KMS-11 (cell line): ENCODE results near the gene FAT1.

Experiments
- H2AFZ ChIP-seq: fragments of 200-600 bp; sonication (generic); 2 replicates; pipeline ENCODE4 v1.6.1; 2016; ENCODE audit warnings: antibody characterized with exemption, mixed run types, low read depth
- H3K27ac ChIP-seq: fragments of 200-600 bp; sonication (generic); 2 replicates; pipeline ENCODE4 v1.6.1; 2016; ENCODE audit warnings: mild to moderate bottlenecking, mixed run types
- H3K27me3 ChIP-seq: fragments of 200-600 bp; sonication (generic); 2 replicates; pipeline ENCODE4 v1.6.1; 2017; ENCODE audit warnings: mild to moderate bottlenecking, low read depth, mixed run types, moderate library complexity; ENCODE audit not compliant: insufficient read depth
- H3K36me3 ChIP-seq: fragments of 200-600 bp; sonication (generic); 2 replicates; pipeline ENCODE4 v1.6.1; 2017; ENCODE audit warnings: mild to moderate bottlenecking, mixed run types; ENCODE audit not compliant: insufficient read depth
- H3K4me1 ChIP-seq: fragments of 200-600 bp; sonication (generic); 2 replicates; pipeline ENCODE4 v1.6.1; 2016; ENCODE audit warnings: mild to moderate bottlenecking, low read depth, mixed run types; ENCODE audit not compliant: poor library complexity, severe bottlenecking
- H3K4me2 ChIP-seq: fragments of 200-600 bp; sonication (generic); 2 replicates; pipeline ENCODE4 v1.7.0; 2016; ENCODE audit warnings: mild to moderate bottlenecking, mixed run types
- H3K4me3 ChIP-seq: fragments of 200-600 bp; sonication (generic); IDR thresholded peaks from 2 replicates; pipeline ENCODE4 v1.6.1; 2017; ENCODE audit warnings: low read depth, low read length, mixed read lengths; ENCODE audit not compliant: insufficient read depth
- H3K79me2 ChIP-seq: fragments of 200-600 bp; sonication (generic); 2 replicates; pipeline ENCODE4 v1.6.1; 2016; ENCODE audit warnings: low read depth, mixed run types; ENCODE audit not compliant: insufficient read depth
- H3K9ac ChIP-seq: fragments of 200-600 bp; sonication (generic); 2 replicates; pipeline ENCODE4 v1.6.1; 2016; ENCODE audit warnings: mild to moderate bottlenecking, mixed run types
- H4K20me1 ChIP-seq: fragments of 200-600 bp; sonication (generic); 2 replicates; pipeline ENCODE4 v1.6.1; 2016; ENCODE audit warnings: mild to moderate bottlenecking, mixed run types; ENCODE audit not compliant: insufficient read depth
- CTCF ChIP-seq: fragments of 200-600 bp; sonication (generic); conservative IDR thresholded peaks from 2 replicates; pipeline ENCODE4 v1.6.1; 2017; ENCODE audit warnings: low read depth, mild to moderate bottlenecking, antibody characterized with exemption, low read length, moderate library complexity, mixed read lengths

The FAT1 gene

GRCh38 chr4:186693159-186693815 is 30.4 kb downstream of the FAT1 start:
- no peak overlapping the region for H3K27ac ChIP-seq
- H3K9ac ChIP-seq: no peak overlapping the region
- H4K20me1 ChIP-seq: no peaks in the 10 kb centered on the region
- H3K79me2 ChIP-seq: no peaks in the 10 kb centered on the region
- no peaks in the 10 kb centered on the region for H3K36me3 ChIP-seq
- no peak for TF ChIP-seq CTCF
- no peak overlapping the region for H2AFZ ChIP-seq
- H3K4me3 ChIP-seq: no peak overlapping the region
- no peaks in the 10 kb centered on the region for H3K4me1 ChIP-seq
- no peak overlapping the region for H3K4me2 ChIP-seq
- no peaks in the 10 kb centered on the region for H3K27me3 ChIP-seq

DNA sequence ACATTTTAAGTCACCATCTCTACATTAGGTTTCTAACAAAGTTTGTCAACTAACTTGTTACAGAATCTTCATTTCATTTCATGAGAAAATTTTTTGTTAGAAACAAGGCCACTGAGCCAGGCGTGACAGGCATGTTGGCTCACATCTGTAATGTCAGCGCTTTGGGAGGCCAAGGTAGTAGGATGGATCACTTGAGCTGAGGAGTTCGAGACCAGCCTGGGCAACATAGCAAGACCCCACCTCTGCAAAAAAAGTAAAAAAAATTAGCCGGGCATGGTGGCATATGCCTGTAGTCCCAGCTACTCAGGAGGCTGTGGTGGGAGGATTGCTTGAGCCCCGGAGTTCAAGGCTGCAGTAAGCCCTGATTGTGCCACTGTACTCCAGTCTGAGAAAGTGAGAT is 32.3 kb downstream of the FAT1 start:
- Histone ChIP-seq H3K4me1 (no peaks in the 10 kb centered on the region), H2AFZ (no peak overlapping the region), H3K27ac (no peak overlapping the region), H4K20me1 (no peaks in the 10 kb centered on the region), H3K36me3 (no peaks in the 10 kb centered on the region), H3K9ac (no peak overlapping the region), H3K79me2 (no peaks in the 10 kb centered on the region), H3K4me3 (no peak overlapping the region), H3K27me3 (no peaks in the 10 kb centered on the region), H3K4me2 (no peak overlapping the region)
- TF ChIP-seq CTCF: no peak

DNA sequence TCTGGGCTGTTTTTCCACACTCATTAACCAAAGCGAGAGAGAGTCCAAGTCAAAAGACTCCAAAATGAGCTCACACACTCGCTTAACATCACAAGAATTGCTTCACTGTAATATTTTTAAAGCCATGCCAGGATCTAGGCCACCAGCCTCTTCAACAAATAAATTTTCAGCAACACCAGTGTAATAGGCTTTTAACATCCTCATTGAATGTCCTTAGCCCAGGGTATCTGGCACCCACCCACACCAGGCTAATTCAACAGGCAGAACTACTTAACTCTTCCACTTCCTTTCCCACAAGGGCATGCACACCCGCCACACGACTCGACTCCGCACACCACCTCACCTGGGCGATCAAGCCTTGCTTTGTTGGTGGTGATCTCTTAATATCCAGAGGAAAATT is 34.2 kb downstream of the FAT1 start:
- no peak for TF ChIP-seq CTCF
- Histone ChIP-seq H3K4me1 (no peaks in the 10 kb centered on the region), H3K79me2 (no peaks in the 10 kb centered on the region), H2AFZ (no peak overlapping the region), H3K27me3 (no peaks in the 10 kb centered on the region), H3K4me2 (no peak overlapping the region), H3K9ac (no peak overlapping the region), H3K27ac (no peak overlapping the region), H3K4me3 (no peak overlapping the region), H4K20me1 (no peaks in the 10 kb centered on the region), H3K36me3 (no peaks in the 10 kb centered on the region)

DNA sequence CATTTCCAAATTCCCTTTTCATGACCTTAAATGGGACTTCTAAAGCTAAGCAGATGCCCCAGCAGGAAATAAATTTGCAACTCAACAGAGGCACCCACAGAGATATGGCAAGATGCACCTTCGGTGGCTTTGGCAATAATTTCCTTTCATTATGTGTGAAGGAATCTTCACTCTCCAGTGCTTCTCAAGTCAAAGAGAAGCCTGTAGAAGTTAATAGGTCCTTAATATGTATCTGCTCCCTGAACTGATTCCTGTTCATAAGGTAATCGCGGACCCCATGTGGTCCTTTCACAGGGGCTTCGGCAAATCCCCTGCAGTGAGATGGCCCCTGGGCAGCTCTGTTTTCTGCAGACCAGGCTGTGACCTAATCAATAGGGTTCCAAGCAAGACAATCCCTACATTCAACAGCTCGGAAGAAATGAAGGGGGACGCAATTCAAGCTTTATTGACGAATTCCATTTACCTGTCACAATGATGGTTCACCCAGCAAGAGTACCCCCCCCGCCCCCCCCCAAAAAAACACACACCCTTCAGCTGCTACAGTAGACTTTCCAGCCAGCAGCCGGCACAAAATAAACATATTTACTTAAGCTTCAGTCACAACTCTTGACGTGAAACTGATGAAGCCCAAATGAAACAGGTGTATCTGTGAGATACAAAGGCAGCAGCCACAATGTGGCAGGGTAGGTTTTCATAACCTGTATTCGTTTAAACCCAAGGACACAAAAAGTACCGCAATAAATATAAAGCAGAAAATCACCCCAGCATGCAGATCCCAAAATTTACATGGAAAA is 35.3 kb downstream of the FAT1 start:
- Histone ChIP-seq H2AFZ (no peak overlapping the region), H3K9ac (no peak overlapping the region), H3K4me1 (no peaks in the 10 kb centered on the region), H3K4me3 (no peak overlapping the region), H4K20me1 (no peaks in the 10 kb centered on the region), H3K36me3 (no peaks in the 10 kb centered on the region), H3K27ac (no peak overlapping the region), H3K4me2 (no peak overlapping the region), H3K27me3 (no peaks in the 10 kb centered on the region), H3K79me2 (no peaks in the 10 kb centered on the region)
- no peak for TF ChIP-seq CTCF
